K562 (cell line): ENCODE data around the gene SEMA6B. TPM values are rescaled to one million over a fixed set of nuclear protein-coding genes. Genes with fewer than 3 reads are reported as not detected.

Experiments used
- CBFB ChIP-seq: sonication (generic); formaldehyde crosslinking; IDR thresholded peaks from 2 replicates; pipeline ENCODE4 v1.4.0; 2020; ENCODE audit warnings: mild to moderate bottlenecking, missing genetic modification reagents
- CSDE1 ChIP-seq, 2 experiments: fragments of 450-650 bp; IDR thresholded peaks; 2 replicates each; pipeline ENCODE4 v1.6.1; 2016; ENCODE audit warnings: mild to moderate bottlenecking in 1 of 2
- FOXK1 ChIP-seq: sonication (generic); formaldehyde crosslinking; IDR thresholded peaks from 2 replicates; pipeline ENCODE4 v1.8.0; 2022; ENCODE audit warnings: missing genetic modification reagents, mild to moderate bottlenecking, borderline replicate concordance
- GATA2 ChIP-seq: sonication (generic); formaldehyde crosslinking; IDR thresholded peaks from 2 replicates; pipeline ENCODE4 v1.4.0; 2020; ENCODE audit warnings: mild to moderate bottlenecking, missing genetic modification reagents
- HDAC8 ChIP-seq: fragments of 450-650 bp; IDR thresholded peaks from 2 replicates; pipeline ENCODE4 v1.6.1; 2016; ENCODE audit warnings: mild to moderate bottlenecking, missing genetic modification characterization, moderate library complexity, missing compliant biosample characterization
- KHSRP ChIP-seq: fragments of 450-650 bp; IDR thresholded peaks from 2 replicates; pipeline ENCODE4 v1.6.1; 2017
- NCOA4 ChIP-seq: fragments of 450-650 bp; IDR thresholded peaks from 2 replicates; pipeline ENCODE4 v1.6.1; 2018; ENCODE audit warnings: mild to moderate bottlenecking; ENCODE audit not compliant: partially characterized antibody
- NR2C1 ChIP-seq, 2 experiments: fragments of 450-650 bp; IDR thresholded peaks; 2 replicates each; pipeline ENCODE4 v1.6.1; 2017; ENCODE audit warnings: mild to moderate bottlenecking in 2 of 2, antibody characterized with exemption in 1 of 2, inconsistent platforms in 1 of 2, missing compliant biosample characterization in 1 of 2, missing genetic modification characterization in 1 of 2
- POLR2AphosphoS5 ChIP-seq: IDR thresholded peaks from 2 replicates; pipeline ENCODE4 v1.6.1; 2011; ENCODE audit warnings: mild to moderate bottlenecking, low read depth, low read length, moderate library complexity; ENCODE audit not compliant: control insufficient read depth, insufficient read depth
- POLR2G ChIP-seq: fragments of 200-400 bp; formaldehyde crosslinking; IDR thresholded peaks from 2 replicates; pipeline ENCODE4 v1.6.1; 2017; ENCODE audit warnings: low read depth, mild to moderate bottlenecking, antibody characterized with exemption, low read length, moderate library complexity
- SMAD2 ChIP-seq: fragments of 150-350 bp; IDR thresholded peaks from 2 replicates; pipeline ENCODE4 v1.6.1; 2014; ENCODE audit warnings: low read depth, mild to moderate bottlenecking, low read length
- ZNF133 ChIP-seq: fragments of 250-450 bp; sonication (Bioruptor Pico); IDR thresholded peaks from 2 replicates; pipeline ENCODE4 v1.4.0; 2020; ENCODE audit warnings: mild to moderate bottlenecking
- ZNF699 ChIP-seq: fragments of 250-450 bp; sonication (Bioruptor Pico); IDR thresholded peaks from 2 replicates; pipeline ENCODE4 v1.8.0; 2021; ENCODE audit warnings: mild to moderate bottlenecking, moderate library complexity; ENCODE audit not compliant: insufficient replicate concordance
- ZNF717 ChIP-seq: fragments of 250-450 bp; sonication (Bioruptor Pico); IDR thresholded peaks from 2 replicates; pipeline ENCODE4 v1.5.0; 2021
- polyA plus RNA-seq, 8 experiments: library from polyadenylated mRNA; depleted of rRNA in 4 of 8; stranded (reverse) in 5 of 8; unstranded in 3 of 8; fragments of >200 nt; fragmentation: Nextera tagmentation in 2 of 8; fragmentation: Illumina TruSeq in 1 of 8; extraction: Ambion mirVana in 2 of 8; extraction: Trizol in 1 of 8; gene quantifications; 2 replicates each; pipeline versions ENCODE4 v1.2.1 to v1.2.3, GENCODE V29; 2011 to 2014; ENCODE audit warnings: inconsistent platforms in 1 of 8, missing spikeins in 1 of 8
- total RNA-seq, 7 experiments: library from RNA; depleted of rRNA in 6 of 7; stranded (reverse); fragments of >200 nt in 6 of 7; fragmentation: Illumina TruSeq in 2 of 7; extraction: Trizol in 2 of 7; gene quantifications; 2 replicates each; pipeline versions ENCODE4 v1.2.1 to v1.2.3, GENCODE V29; 2011 to 2021; ENCODE audit warnings: low replicate concordance in 1 of 7
- TF ChIP-seq, protein P1 (sequence below): fragments of 450-650 bp; formaldehyde crosslinking; IDR thresholded peaks from 2 replicates; pipeline ENCODE4 v1.4.0; 2022; ENCODE audit warnings: missing genetic modification characterization
- TF ChIP-seq, protein P2 (sequence below), 3 experiments: fragments of 200-800 bp in 1 of 3; fragments of 250-450 bp in 1 of 3; fragments of 450-650 bp in 1 of 3; sonication (Bioruptor Pico) in 1 of 3; sonication (Bioruptor generic) in 1 of 3; formaldehyde crosslinking in 1 of 3; IDR thresholded peaks; 2 replicates each; pipeline versions ENCODE4 v1.6.1 to v1.8.0; 2016 to 2022; ENCODE audit warnings: mild to moderate bottlenecking in 2 of 3, missing genetic modification characterization in 2 of 3, missing compliant biosample characterization in 1 of 3, moderate library complexity in 1 of 3
- TF ChIP-seq, protein P3 (sequence below), 2 experiments: fragments of 250-450 bp in 1 of 2; fragments of 450-650 bp in 1 of 2; sonication (Bioruptor Pico) in 1 of 2; IDR thresholded peaks; 2 replicates each; pipeline versions ENCODE4 v1.6.1 to v1.8.0; 2016 to 2021; ENCODE audit warnings: mild to moderate bottlenecking in 2 of 2, moderate library complexity in 2 of 2, missing compliant biosample characterization in 1 of 2, missing genetic modification characterization in 1 of 2
- TF ChIP-seq, protein P4 (sequence below): fragments of 250-450 bp; sonication (Bioruptor Pico); IDR thresholded peaks from 2 replicates; pipeline ENCODE4 v1.8.0; 2022; ENCODE audit warnings: inconsistent platforms
- TF ChIP-seq, protein P5 (sequence below): fragments of 250-450 bp; sonication (Bioruptor Pico); IDR thresholded peaks from 2 replicates; pipeline ENCODE4 v1.8.0; 2021; ENCODE audit warnings: borderline replicate concordance, mild to moderate bottlenecking, moderate library complexity; ENCODE audit not compliant: poor library complexity, severe bottlenecking

SEMA6B gene
- total and polyA plus RNA-seq, 9 of the 15 experiments (the other 6 are each of a cell fraction or from before 2014, with no cell fraction given), result 0.65 to 4.6 (median 2.5) TPM; not detected in 2

DNA sequence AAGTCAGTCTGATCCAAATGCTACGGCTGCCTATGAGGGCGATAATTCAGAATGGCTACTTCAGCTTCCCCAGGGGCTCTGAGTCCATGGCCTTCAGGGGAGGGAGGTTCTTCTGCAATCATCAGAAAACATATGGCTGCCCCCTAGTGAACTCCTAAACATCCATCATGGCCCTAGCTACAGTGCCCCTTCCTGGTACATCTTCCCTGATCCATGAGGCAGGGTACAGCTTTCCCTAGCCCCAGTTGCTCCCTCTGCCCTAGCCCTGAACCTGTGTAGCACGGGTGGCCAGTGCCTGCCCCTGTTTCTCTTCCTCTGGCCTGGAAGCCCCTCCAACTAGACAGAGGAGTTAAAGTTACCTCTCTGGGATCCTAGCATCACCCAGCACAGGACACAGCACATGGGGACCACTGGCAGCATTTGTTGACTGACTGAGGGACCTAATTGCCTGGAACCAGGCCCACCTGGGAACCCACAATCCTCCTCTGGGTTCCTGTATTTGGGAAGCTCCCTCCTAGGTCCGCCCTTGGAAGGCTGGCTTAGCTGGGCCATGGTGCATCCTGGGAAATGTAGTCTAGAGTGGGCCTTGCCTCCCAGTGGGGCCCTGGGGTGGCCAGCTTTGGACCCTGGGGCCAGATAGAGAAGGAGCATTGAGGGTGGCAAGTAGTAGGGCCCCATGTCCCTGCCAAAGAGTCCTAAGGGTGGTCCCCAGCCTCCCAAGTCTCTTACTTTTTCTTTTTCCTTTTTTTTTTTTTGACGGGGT, 17.7 kb upstream of the SEMA6B start (continued):
- TF ChIP-seq GATA2 (CRISPR knock-in tag), result 0 out of 2 replicates have a peak, but pooled peaks have one; percentile 22
- peak; percentile 57; the same call in 1 of the 2 replicates for TF ChIP-seq CBFB (CRISPR knock-in tag)
- no peak for TF ChIP-seq POLR2AphosphoS5
- no peak for TF ChIP-seq NR2C1 (IDR thresholded peaks at IDR 0.05)
- no peak for TF ChIP-seq NR2C1 (tag; IDR thresholded peaks at IDR 0.05)
- no peak for TF ChIP-seq POLR2G
- TF ChIP-seq NCOA4, result no peak
- no peak for TF ChIP-seq ZNF699 (CRISPR knock-in tag)
- no peak for TF ChIP-seq HDAC8 (tag)
- TF ChIP-seq, protein P1, sequence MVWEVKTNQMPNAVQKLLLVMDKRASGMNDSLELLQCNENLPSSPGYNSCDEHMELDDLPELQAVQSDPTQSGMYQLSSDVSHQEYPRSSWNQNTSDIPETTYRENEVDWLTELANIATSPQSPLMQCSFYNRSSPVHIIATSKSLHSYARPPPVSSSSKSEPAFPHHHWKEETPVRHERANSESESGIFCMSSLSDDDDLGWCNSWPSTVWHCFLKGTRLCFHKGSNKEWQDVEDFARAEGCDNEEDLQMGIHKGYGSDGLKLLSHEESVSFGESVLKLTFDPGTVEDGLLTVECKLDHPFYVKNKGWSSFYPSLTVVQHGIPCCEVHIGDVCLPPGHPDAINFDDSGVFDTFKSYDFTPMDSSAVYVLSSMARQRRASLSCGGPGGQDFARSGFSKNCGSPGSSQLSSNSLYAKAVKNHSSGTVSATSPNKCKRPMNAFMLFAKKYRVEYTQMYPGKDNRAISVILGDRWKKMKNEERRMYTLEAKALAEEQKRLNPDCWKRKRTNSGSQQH (CRISPR knock-in tag), result no peak
- TF ChIP-seq SMAD2, result no peak
- TF ChIP-seq, protein P2, sequence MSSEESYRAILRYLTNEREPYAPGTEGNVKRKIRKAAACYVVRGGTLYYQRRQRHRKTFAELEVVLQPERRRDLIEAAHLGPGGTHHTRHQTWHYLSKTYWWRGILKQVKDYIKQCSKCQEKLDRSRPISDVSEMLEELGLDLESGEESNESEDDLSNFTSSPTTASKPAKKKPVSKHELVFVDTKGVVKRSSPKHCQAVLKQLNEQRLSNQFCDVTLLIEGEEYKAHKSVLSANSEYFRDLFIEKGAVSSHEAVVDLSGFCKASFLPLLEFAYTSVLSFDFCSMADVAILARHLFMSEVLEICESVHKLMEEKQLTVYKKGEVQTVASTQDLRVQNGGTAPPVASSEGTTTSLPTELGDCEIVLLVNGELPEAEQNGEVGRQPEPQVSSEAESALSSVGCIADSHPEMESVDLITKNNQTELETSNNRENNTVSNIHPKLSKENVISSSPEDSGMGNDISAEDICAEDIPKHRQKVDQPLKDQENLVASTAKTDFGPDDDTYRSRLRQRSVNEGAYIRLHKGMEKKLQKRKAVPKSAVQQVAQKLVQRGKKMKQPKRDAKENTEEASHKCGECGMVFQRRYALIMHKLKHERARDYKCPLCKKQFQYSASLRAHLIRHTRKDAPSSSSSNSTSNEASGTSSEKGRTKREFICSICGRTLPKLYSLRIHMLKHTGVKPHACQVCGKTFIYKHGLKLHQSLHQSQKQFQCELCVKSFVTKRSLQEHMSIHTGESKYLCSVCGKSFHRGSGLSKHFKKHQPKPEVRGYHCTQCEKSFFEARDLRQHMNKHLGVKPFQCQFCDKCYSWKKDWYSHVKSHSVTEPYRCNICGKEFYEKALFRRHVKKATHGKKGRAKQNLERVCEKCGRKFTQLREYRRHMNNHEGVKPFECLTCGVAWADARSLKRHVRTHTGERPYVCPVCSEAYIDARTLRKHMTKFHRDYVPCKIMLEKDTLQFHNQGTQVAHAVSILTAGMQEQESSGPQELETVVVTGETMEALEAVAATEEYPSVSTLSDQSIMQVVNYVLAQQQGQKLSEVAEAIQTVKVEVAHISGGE (CRISPR knock-in tag; IDR thresholded peaks at IDR 0.05), result no peak
- TF ChIP-seq, protein P3, sequence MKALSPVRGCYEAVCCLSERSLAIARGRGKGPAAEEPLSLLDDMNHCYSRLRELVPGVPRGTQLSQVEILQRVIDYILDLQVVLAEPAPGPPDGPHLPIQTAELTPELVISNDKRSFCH (CRISPR knock-in tag; IDR thresholded peaks at IDR 0.05), result no peak
- TF ChIP-seq, protein P3 (tag; IDR thresholded peaks at IDR 0.05), result 0 out of 2 replicates have a peak, but pooled peaks have one; percentile 21
- TF ChIP-seq FOXK1 (CRISPR knock-in tag), result no peak
- TF ChIP-seq, protein P4, sequence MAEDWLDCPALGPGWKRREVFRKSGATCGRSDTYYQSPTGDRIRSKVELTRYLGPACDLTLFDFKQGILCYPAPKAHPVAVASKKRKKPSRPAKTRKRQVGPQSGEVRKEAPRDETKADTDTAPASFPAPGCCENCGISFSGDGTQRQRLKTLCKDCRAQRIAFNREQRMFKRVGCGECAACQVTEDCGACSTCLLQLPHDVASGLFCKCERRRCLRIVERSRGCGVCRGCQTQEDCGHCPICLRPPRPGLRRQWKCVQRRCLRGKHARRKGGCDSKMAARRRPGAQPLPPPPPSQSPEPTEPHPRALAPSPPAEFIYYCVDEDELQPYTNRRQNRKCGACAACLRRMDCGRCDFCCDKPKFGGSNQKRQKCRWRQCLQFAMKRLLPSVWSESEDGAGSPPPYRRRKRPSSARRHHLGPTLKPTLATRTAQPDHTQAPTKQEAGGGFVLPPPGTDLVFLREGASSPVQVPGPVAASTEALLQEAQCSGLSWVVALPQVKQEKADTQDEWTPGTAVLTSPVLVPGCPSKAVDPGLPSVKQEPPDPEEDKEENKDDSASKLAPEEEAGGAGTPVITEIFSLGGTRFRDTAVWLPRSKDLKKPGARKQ (CRISPR knock-in tag), result no peak
- no peak for TF ChIP-seq CSDE1 (IDR thresholded peaks at IDR 0.05)
- TF ChIP-seq KHSRP, result no peak
- TF ChIP-seq ZNF717 (CRISPR knock-in tag), result no peak
- TF ChIP-seq, protein P5, sequence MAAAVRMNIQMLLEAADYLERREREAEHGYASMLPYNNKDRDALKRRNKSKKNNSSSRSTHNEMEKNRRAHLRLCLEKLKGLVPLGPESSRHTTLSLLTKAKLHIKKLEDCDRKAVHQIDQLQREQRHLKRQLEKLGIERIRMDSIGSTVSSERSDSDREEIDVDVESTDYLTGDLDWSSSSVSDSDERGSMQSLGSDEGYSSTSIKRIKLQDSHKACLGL, result no peak
- TF ChIP-seq ZNF133 (CRISPR knock-in tag), result no peak
